GM12874 (cell line): ENCODE data around the gene KRT1.

Experiments
- CTCF ChIP-seq: IDR thresholded peaks from 2 replicates; pipeline ENCODE4 v1.5.1; 2011; ENCODE audit warnings: low read depth, mild to moderate bottlenecking, control low read depth, low read length, moderate library complexity; ENCODE audit not compliant: insufficient read depth

KRT1 gene

GRCh38 chr12:52691841-52692150 lies 11.6 kb upstream of the KRT1 start:
- no peak for TF ChIP-seq CTCF

GRCh38 chr12:52691076-52691840 lies 11.1 kb upstream of the KRT1 start:
- no peak for TF ChIP-seq CTCF

GRCh38 chr12:52690351-52691075 lies 10.3 kb upstream of the KRT1 start:
- no peak for TF ChIP-seq CTCF

- no peak for TF ChIP-seq CTCF
These were observed 9.7 kb upstream of the KRT1 start for GRCh38 chr12:52689936-52690335.

- TF ChIP-seq CTCF: no peak
These were observed 9.0 kb upstream of the KRT1 start for GRCh38 chr12:52689239-52689638.

GRCh38 chr12:52688481-52688880 lies 8.3 kb upstream of the KRT1 start:
- TF ChIP-seq CTCF: no peak

- no peak for TF ChIP-seq CTCF
These were observed 7.5 kb upstream of the KRT1 start for GRCh38 chr12:52687497-52688385.
